ENCODE data around the gene CAMSAP2. TPM values are rescaled to one million over a fixed set of nuclear protein-coding genes. Genes with fewer than 3 reads are reported as not detected.

Gene CAMSAP2
- total and polyA plus RNA-seq, 3 donors from 2014 or later, result 16.0 to 34.7 (median 28.4) TPM

GRCh38 chr1:200906491-200906890 is 167.8 kb downstream of the CAMSAP2 start:
- no peak overlapping the region for H3K4me3 ChIP-seq
- TF ChIP-seq POLR2A (IDR thresholded peaks at IDR 0.05), result no peak
- TF ChIP-seq CTCF (IDR thresholded peaks at IDR 0.05), result no peak
- no peaks in the 10 kb centered on the region for H3K36me3 ChIP-seq (ENCODE audit: low read depth, missing control alignments)
- DNase-seq, result no peak
- intact Hi-C loops (cut with DNase I; ENCODE audit: low total_unique reads), result no loop called here
- H3K9me3 ChIP-seq, result no peaks in the 10 kb centered on the region
- H3K4me1 ChIP-seq, result peaks cover 9% of the 10 kb centered on the region
- H3K27me3 ChIP-seq, result no peaks in the 10 kb centered on the region
- H3K27ac ChIP-seq, result no peak overlapping the region
- WGBS, 2 donors, result 88 to 100% methylated on average over 2 of the region's 2 CpGs

GRCh38 chr1:200907611-200908097 is 169.0 kb downstream of the CAMSAP2 start:
- H3K4me1 ChIP-seq, result peaks cover 9% of the 10 kb centered on the region
- no peaks in the 10 kb centered on the region for H3K9me3 ChIP-seq
- intact Hi-C loops (cut with DNase I; ENCODE audit: low total_unique reads), result no loop called here
- no peaks in the 10 kb centered on the region for H3K36me3 ChIP-seq (ENCODE audit: low read depth, missing control alignments)
- DNase-seq, result no peak
- TF ChIP-seq CTCF (IDR thresholded peaks at IDR 0.05), result no peak
- TF ChIP-seq POLR2A (IDR thresholded peaks at IDR 0.05), result no peak
- no peak overlapping the region for H3K4me3 ChIP-seq
- WGBS, 2 donors, result 81 to 84% methylated on average over 5 of the region's 5 CpGs
- no peaks in the 10 kb centered on the region for H3K27me3 ChIP-seq
- no peak overlapping the region for H3K27ac ChIP-seq

GRCh38 chr1:200908191-200908868 is 169.6 kb downstream of the CAMSAP2 start:
- H3K9me3 ChIP-seq, result no peaks in the 10 kb centered on the region
- TF ChIP-seq POLR2A (IDR thresholded peaks at IDR 0.05), result no peak
- no peak for TF ChIP-seq CTCF (IDR thresholded peaks at IDR 0.05)
- DNase-seq, result no peak
- no peaks in the 10 kb centered on the region for H3K27me3 ChIP-seq
- no peak overlapping the region for H3K27ac ChIP-seq
- no peaks in the 10 kb centered on the region for H3K36me3 ChIP-seq (ENCODE audit: low read depth, missing control alignments)
- H3K4me1 ChIP-seq, result peaks cover 9% of the 10 kb centered on the region
- intact Hi-C loops (cut with DNase I; ENCODE audit: low total_unique reads), result no loop called here
- WGBS, 2 donors, result 82 to 92% methylated on average over 4 to 6 of the region's 6 CpGs
- no peak overlapping the region for H3K4me3 ChIP-seq

GRCh38 chr1:200909071-200909470 is 170.4 kb downstream of the CAMSAP2 start:
- intact Hi-C loops (cut with DNase I; ENCODE audit: low total_unique reads), result no loop called here
- no peak overlapping the region for H3K4me3 ChIP-seq
- no peaks in the 10 kb centered on the region for H3K36me3 ChIP-seq (ENCODE audit: low read depth, missing control alignments)
- no peak overlapping the region for H3K27ac ChIP-seq
- TF ChIP-seq POLR2A (IDR thresholded peaks at IDR 0.05) (no peak), CTCF (IDR thresholded peaks at IDR 0.05) (no peak)
- no peak for DNase-seq
- 60 to 91% methylated on average over 1 to 5 of the region's 5 CpGs for WGBS, 2 donors
- H3K27me3 ChIP-seq, result no peaks in the 10 kb centered on the region
- H3K9me3 ChIP-seq, result no peaks in the 10 kb centered on the region
- H3K4me1 ChIP-seq, result peaks cover 9% of the 10 kb centered on the region

- Histone ChIP-seq H3K27me3 (no peaks in the 10 kb centered on the region), H3K4me1 (peaks cover 9% of the 10 kb centered on the region), H3K4me3 (no peak overlapping the region), H3K9me3 (no peaks in the 10 kb centered on the region), H3K36me3 (ENCODE audit: low read depth, missing control alignments) (no peaks in the 10 kb centered on the region), H3K27ac (no peak overlapping the region)
- TF ChIP-seq POLR2A (IDR thresholded peaks at IDR 0.05) (no peak), CTCF (IDR thresholded peaks at IDR 0.05) (no peak)
- no peak for DNase-seq
- intact Hi-C loops (cut with DNase I; ENCODE audit: low total_unique reads), result no loop called here
- 75 to 81% methylated on average over 4 of the region's 4 CpGs for WGBS, 2 donors
These were observed 171.1 kb downstream of the CAMSAP2 start for GRCh38 chr1:200909757-200910239.
